GM13976 (cell line): ENCODE measurements around the gene CARD11.
A peak's percentile ranks its signal among the peaks of the same experiment; 100 is the strongest.

ENCODE experiments used
- DNase-seq: peaks from one replicate; pipeline ENCODE4 v3.0.0; 2012; ENCODE audit warnings: low spot score
- CTCF ChIP-seq: IDR thresholded peaks from 2 replicates; pipeline ENCODE4 v1.5.1; 2012; ENCODE audit warnings: borderline replicate concordance, mild to moderate bottlenecking; ENCODE audit not compliant: insufficient read depth; ENCODE audit errors: extremely low read depth, missing control alignments, control extremely low read depth
- in situ Hi-C: fragments of 300-500 bp; cut with MboI; formaldehyde crosslinking; loops from one replicate; pipeline ENCODE4 v1.12.0; 2022; ENCODE audit warnings: low sequenced_read_pairs, mixed read lengths, inconsistent platforms; ENCODE audit not compliant: unreplicated experiment

The CARD11 gene

GRCh38 chr7:2982831-2983230 is 60.8 kb downstream of the CARD11 start:
- in situ Hi-C loops = no loop called here
- no peak for TF ChIP-seq CTCF
- no peak for DNase-seq

GRCh38 chr7:2982401-2982800 is 61.3 kb downstream of the CARD11 start:
- in situ Hi-C loops = no loop called here
- no peak for TF ChIP-seq CTCF
- no peak for DNase-seq

DNA sequence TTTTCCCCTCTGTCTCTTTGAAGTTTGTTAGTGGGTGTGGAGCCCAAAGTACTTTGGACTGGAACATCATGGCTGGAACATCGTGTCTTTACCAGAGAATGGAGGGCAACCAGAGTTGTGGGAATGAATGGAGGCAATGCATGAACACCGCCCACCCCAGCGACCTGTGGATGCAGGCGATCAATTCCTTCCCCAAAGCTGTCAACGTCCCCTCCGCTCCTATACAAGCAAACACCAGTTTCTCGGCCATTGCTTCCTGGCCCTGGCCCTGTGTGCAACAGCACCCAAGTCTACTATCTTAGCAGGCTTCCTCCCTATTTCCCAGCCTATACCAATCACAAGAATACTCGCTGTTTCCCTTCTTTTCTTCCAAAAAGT is 62.6 kb downstream of the CARD11 start:
- in situ Hi-C loops = no loop called here
- no peak for DNase-seq
- TF ChIP-seq CTCF = no peak

- DNase-seq = peak; percentile 55
- no peak for TF ChIP-seq CTCF
- in situ Hi-C loops = no loop called here
These were observed 63.1 kb downstream of the CARD11 start for GRCh38 chr7:2980401-2981102.

GRCh38 chr7:2979951-2980350 is 63.7 kb downstream of the CARD11 start:
- no peak for DNase-seq
- in situ Hi-C loops = no loop called here
- no peak for TF ChIP-seq CTCF

- DNase-seq = peak; percentile 60
- in situ Hi-C loops = no loop called here
- peak; percentile 55 for TF ChIP-seq CTCF
These were observed 64.5 kb downstream of the CARD11 start for GRCh38 chr7:2979201-2979631.
